Activated naive CD8-positive, alpha-beta T cell treated with anti-CD3 and anti-CD28 coated beads for 36 hours (primary cell): ENCODE measurements around the gene KRTAP13-3. TPM values are rescaled to one million over a fixed set of nuclear protein-coding genes. Genes with fewer than 3 reads are reported as not detected.
A peak's percentile ranks its signal among the peaks of the same experiment; 100 is the strongest.

Source experiments
- DNase-seq: peaks from one replicate; pipeline ENCODE4 v3.0.0; 2021
- H3K27ac Mint-ChIP-seq: one replicate; pipeline ENCODE4 v1.8.0; 2022; ENCODE audit warnings: mild to moderate bottlenecking, moderate library complexity, mixed read lengths
- H3K27me3 Mint-ChIP-seq: one replicate; pipeline ENCODE4 v1.8.0; 2022; ENCODE audit warnings: mild to moderate bottlenecking, mixed read lengths
- H3K36me3 Mint-ChIP-seq: one replicate; pipeline ENCODE4 v1.8.0; 2021; ENCODE audit warnings: mild to moderate bottlenecking, mixed read lengths
- H3K4me1 Mint-ChIP-seq: one replicate; pipeline ENCODE4 v1.8.0; 2021; ENCODE audit warnings: mixed read lengths
- H3K4me3 Mint-ChIP-seq: one replicate; pipeline ENCODE4 v1.8.0; 2022; ENCODE audit warnings: mild to moderate bottlenecking, moderate library complexity, mixed read lengths
- H3K9me3 Mint-ChIP-seq: one replicate; pipeline ENCODE4 v1.8.0; 2022; ENCODE audit warnings: mixed read lengths
- total RNA-seq, 2 experiments: library from RNA; stranded (reverse); gene quantifications; one replicate each; pipeline ENCODE4 v1.2.3, GENCODE V29; 2021

The KRTAP13-3 gene
- total RNA-seq = not detected

DNA sequence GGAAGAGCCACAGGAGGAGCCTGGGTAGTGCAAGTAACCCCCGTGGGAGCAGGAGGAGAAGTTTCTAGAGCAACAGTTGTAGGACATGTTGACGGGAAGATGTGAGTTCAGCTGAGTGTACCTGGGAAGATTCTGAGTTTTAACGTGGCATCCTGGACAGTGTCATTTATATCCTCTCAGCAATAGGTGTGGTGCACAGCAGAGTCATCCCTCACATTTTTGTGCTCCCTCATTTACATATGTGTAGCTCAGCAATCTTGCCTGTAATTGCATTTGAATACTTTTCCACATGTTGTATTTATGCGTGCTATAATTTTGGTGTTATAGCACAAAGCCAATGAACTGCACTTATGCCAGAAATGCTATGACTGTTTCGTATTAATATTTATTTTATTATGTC, at the start of gene KRTAP13-3:
Gene KRTAP13-3, minus strand, starts transcription at position 101 of the 400 bp plus-strand sequence. Its CDS starts 14 bp downstream, at position 87.
- H3K27ac Mint-ChIP-seq = no peak within 1 kb of the TSS
- peaks cover 3% of the 10 kb centered on the region for H3K27me3 Mint-ChIP-seq
- no peaks in the 10 kb centered on the region for H3K4me1 Mint-ChIP-seq
- H3K36me3 Mint-ChIP-seq = no peaks in the 10 kb centered on the region
- H3K4me3 Mint-ChIP-seq = no peak within 1 kb of the TSS
- no peaks in the 10 kb centered on the region for H3K9me3 Mint-ChIP-seq
- no peak for DNase-seq

- no peak overlapping the region for H3K27ac Mint-ChIP-seq
- peaks cover 15% of the 10 kb centered on the region for H3K27me3 Mint-ChIP-seq
- H3K4me3 Mint-ChIP-seq = no peak overlapping the region
- no peaks in the 10 kb centered on the region for H3K9me3 Mint-ChIP-seq
- DNase-seq = no peak
- no peaks in the 10 kb centered on the region for H3K36me3 Mint-ChIP-seq
- no peaks in the 10 kb centered on the region for H3K4me1 Mint-ChIP-seq
Observed at GRCh38 chr21:30468900-30469714, 43.4 kb upstream of the KRTAP13-3 start.

GRCh38 chr21:30463713-30464112, 38.0 kb upstream of the KRTAP13-3 start:
- H3K4me1 Mint-ChIP-seq = no peaks in the 10 kb centered on the region
- no peak overlapping the region for H3K4me3 Mint-ChIP-seq
- H3K27me3 Mint-ChIP-seq = peaks cover 18% of the 10 kb centered on the region
- H3K36me3 Mint-ChIP-seq = no peaks in the 10 kb centered on the region
- no peaks in the 10 kb centered on the region for H3K9me3 Mint-ChIP-seq
- no peak overlapping the region for H3K27ac Mint-ChIP-seq
- DNase-seq = no peak

DNA sequence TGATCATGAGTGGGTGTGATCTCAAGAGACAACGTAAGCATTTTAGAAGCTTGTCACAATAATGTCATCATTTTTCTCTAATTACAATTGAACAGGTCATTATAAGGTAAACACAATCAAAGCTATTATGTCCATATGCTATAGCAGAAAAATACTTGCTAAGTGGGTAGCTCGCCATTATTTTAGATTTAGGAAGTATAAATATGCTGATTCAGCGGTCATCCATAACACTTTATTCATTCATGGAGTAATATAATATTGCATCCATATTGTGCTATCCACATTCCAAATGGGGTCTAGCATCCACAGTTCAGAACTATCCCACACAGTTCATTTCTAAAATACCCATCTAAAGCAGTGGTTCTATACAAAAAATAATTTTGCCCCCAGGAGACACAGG, 22.8 kb upstream of the KRTAP13-3 start:
- no peak for DNase-seq
- no peaks in the 10 kb centered on the region for H3K4me1 Mint-ChIP-seq
- no peaks in the 10 kb centered on the region for H3K36me3 Mint-ChIP-seq
- H3K27ac Mint-ChIP-seq = no peak overlapping the region
- H3K27me3 Mint-ChIP-seq = no peaks in the 10 kb centered on the region
- no peaks in the 10 kb centered on the region for H3K9me3 Mint-ChIP-seq
- no peak overlapping the region for H3K4me3 Mint-ChIP-seq

DNA sequence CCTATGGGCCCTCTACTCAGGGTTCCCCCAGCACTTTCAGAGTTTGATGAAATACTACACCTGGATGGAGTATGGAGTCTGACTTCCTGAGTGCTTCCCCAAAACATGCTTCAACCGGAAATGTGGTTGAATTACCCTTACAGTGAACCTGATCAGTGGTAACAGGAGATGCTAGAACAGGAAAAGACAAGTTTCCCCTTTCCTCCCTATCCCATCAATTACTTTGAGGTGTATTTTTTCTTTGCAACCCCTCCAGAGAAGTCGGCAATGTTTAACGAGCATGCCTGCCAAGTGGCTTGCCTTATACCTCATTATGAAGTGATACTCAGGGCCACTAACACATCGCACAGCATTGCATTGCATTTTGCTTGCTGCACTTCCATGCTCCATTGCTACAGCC, 21.3 kb upstream of the KRTAP13-3 start:
- Mint-ChIP-seq H3K4me1 (no peaks in the 10 kb centered on the region), H3K9me3 (no peaks in the 10 kb centered on the region), H3K4me3 (no peak overlapping the region), H3K27ac (no peak overlapping the region), H3K36me3 (no peaks in the 10 kb centered on the region), H3K27me3 (no peaks in the 10 kb centered on the region)
- no peak for DNase-seq

- Mint-ChIP-seq H3K27me3 (peaks cover 6% of the 10 kb centered on the region), H3K4me1 (no peaks in the 10 kb centered on the region), H3K9me3 (no peaks in the 10 kb centered on the region), H3K27ac (no peak overlapping the region), H3K4me3 (no peak overlapping the region), H3K36me3 (no peaks in the 10 kb centered on the region)
- DNase-seq = no peak
Observed at GRCh38 chr21:30444204-30444603, 18.5 kb upstream of the KRTAP13-3 start.

DNA sequence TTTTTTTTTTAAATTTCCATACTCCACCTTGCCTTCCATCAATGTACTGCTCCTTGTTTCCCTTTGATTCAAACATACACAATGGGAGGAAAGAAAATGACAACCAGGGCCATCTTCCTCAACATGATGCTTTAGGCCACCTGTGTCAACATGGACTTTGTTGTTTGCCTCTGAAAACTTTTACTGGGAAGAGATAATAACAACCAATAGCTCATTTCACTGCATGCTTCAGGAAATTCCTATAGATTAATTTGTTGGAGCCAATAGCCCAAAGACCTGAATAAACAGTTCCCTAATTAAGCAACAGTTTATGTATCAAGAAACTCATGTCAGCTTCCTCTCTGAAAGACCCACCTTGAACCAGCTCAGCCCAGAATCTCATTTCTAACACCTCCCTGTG, 17.5 kb upstream of the KRTAP13-3 start:
- Mint-ChIP-seq H3K36me3 (no peaks in the 10 kb centered on the region), H3K27ac (no peak overlapping the region), H3K27me3 (peaks cover 11% of the 10 kb centered on the region), H3K4me3 (no peak overlapping the region), H3K9me3 (no peaks in the 10 kb centered on the region), H3K4me1 (no peaks in the 10 kb centered on the region)
- DNase-seq = no peak

- Mint-ChIP-seq H3K4me3 (no peak within 1 kb of the TSS), H3K4me1 (no peaks in the 10 kb centered on the region), H3K36me3 (no peaks in the 10 kb centered on the region), H3K27me3 (peaks cover 18% of the 10 kb centered on the region), H3K27ac (no peak within 1 kb of the TSS), H3K9me3 (no peaks in the 10 kb centered on the region)
- no peak for DNase-seq
Observed at GRCh38 chr21:30439975-30440374, 14.2 kb upstream of the KRTAP13-3 start, which contains the start of gene KRTAP15-1. Gene KRTAP15-1, plus strand, starts transcription at chr21:30440275. Its CDS starts 53 bp downstream, at chr21:30440328.

- Mint-ChIP-seq H3K36me3 (no peaks in the 10 kb centered on the region), H3K27ac (no peak overlapping the region), H3K4me1 (no peaks in the 10 kb centered on the region), H3K27me3 (peaks cover 23% of the 10 kb centered on the region), H3K4me3 (no peak overlapping the region), H3K9me3 (no peaks in the 10 kb centered on the region)
- DNase-seq = no peak
Observed at GRCh38 chr21:30437010-30437565, 11.4 kb upstream of the KRTAP13-3 start.

- no peak overlapping the region for H3K4me3 Mint-ChIP-seq
- H3K36me3 Mint-ChIP-seq = no peaks in the 10 kb centered on the region
- H3K9me3 Mint-ChIP-seq = no peaks in the 10 kb centered on the region
- H3K4me1 Mint-ChIP-seq = no peaks in the 10 kb centered on the region
- H3K27me3 Mint-ChIP-seq = peaks cover 17% of the 10 kb centered on the region
- DNase-seq = peak; percentile 2
- no peak overlapping the region for H3K27ac Mint-ChIP-seq
Observed at GRCh38 chr21:30434033-30434631, 8.4 kb upstream of the KRTAP13-3 start.

GRCh38 chr21:30430170-30430655, 4.5 kb upstream of the KRTAP13-3 start, which contains the start of gene KRTAP13-4:
Gene KRTAP13-4, plus strand, starts transcription at chr21:30430220. Its CDS starts 56 bp downstream, at chr21:30430276.
- Mint-ChIP-seq H3K4me1 (no peaks in the 10 kb centered on the region), H3K27ac (no peak within 1 kb of the TSS), H3K4me3 (no peak within 1 kb of the TSS), H3K27me3 (peaks cover 5% of the 10 kb centered on the region), H3K9me3 (no peaks in the 10 kb centered on the region), H3K36me3 (no peaks in the 10 kb centered on the region)
- no peak for DNase-seq

- DNase-seq = no peak
- H3K9me3 Mint-ChIP-seq = no peaks in the 10 kb centered on the region
- H3K27ac Mint-ChIP-seq = no peak overlapping the region
- no peaks in the 10 kb centered on the region for H3K4me1 Mint-ChIP-seq
- no peaks in the 10 kb centered on the region for H3K36me3 Mint-ChIP-seq
- peaks cover 3% of the 10 kb centered on the region for H3K27me3 Mint-ChIP-seq
- H3K4me3 Mint-ChIP-seq = no peak overlapping the region
Observed at GRCh38 chr21:30426731-30427130, 1.0 kb upstream of the KRTAP13-3 start.

DNA sequence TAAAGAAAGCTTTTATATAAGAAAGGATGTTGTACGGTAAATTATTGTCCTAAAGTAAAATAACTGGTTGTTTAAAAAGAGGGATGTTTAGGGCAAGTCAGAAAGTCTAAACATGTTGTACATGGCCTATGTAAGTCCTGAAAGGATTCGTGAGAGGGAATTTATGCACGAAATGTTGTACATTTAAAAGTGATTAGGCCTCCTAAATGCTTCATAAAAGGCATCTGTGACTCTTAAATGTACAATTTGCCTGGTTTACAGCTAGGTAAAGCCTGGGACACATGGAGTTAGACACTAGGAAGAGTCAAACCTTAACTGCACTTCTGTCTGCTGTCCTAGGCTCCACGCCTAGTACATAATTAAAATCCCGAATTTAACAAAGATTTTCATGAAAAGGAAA, 9.7 kb downstream of the KRTAP13-3 start:
- no peaks in the 10 kb centered on the region for H3K4me1 Mint-ChIP-seq
- no peak overlapping the region for H3K4me3 Mint-ChIP-seq
- peaks cover 2% of the 10 kb centered on the region for H3K9me3 Mint-ChIP-seq
- no peaks in the 10 kb centered on the region for H3K27me3 Mint-ChIP-seq
- H3K27ac Mint-ChIP-seq = no peak overlapping the region
- no peak for DNase-seq
- no peaks in the 10 kb centered on the region for H3K36me3 Mint-ChIP-seq

DNA sequence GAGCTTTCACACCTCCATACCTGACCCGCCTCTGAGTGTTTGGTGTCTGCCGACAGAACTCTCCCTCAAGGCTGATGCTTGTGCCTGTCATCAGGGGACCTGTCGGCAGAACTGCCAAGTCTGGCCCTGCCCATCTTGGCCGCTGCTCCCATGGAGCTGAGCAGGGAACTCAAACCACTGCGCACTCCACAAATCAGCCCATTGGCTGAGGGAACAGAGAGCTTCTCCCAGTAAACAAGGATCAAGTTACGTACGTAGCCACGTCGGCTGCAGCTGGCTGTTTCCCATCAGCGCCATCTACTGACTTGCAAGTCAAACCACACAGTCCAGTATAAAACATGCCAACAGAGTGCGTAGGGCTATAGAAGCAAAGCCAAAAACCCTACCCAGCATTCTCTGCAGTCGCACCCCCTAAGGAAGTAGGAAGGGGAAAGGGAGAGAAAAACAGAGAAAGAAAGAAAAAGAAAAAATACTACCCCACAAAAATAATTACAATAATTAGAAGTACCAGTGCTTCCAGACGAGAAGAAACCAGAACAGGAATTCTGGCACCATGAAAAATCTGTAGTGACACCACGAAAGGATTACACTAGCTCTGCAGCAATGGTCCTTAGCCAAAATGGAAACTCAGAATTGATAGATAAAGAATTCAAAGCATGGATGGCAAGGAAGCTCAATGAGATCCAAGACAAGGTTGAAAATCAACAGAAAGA, 16.8 kb downstream of the KRTAP13-3 start:
- H3K9me3 Mint-ChIP-seq = peaks cover 11% of the 10 kb centered on the region
- H3K4me1 Mint-ChIP-seq = peaks cover 3% of the 10 kb centered on the region
- peaks cover 9% of the 10 kb centered on the region for H3K27me3 Mint-ChIP-seq
- DNase-seq = peak; percentile 1
- no peaks in the 10 kb centered on the region for H3K36me3 Mint-ChIP-seq
- no peak overlapping the region for H3K4me3 Mint-ChIP-seq
- H3K27ac Mint-ChIP-seq = no peak overlapping the region

DNA sequence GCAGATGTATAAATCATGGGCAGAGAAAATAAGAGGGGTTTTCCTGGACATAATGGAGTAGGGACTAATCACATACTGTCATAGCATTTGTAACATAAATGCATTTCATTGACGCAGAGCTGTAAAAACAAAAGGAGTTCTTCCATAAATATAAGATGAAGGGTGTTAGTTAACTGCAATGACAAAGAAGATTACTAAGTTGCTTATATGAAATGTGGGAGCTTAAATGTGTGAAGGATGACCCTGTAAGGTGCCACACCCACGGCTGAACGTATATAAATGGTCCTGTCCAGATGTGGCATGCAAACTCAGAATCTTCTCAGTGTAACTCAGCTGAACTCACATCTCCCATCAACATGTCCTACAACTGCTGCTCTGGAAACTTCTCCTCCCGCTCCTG, 30.0 kb downstream of the KRTAP13-3 start, which contains the start of gene KRTAP13-1:
Gene KRTAP13-1, plus strand, starts transcription at position 301 of the 400 bp plus-strand sequence. Its CDS starts 56 bp downstream, at position 357.
- no peak within 1 kb of the TSS for H3K4me3 Mint-ChIP-seq
- no peaks in the 10 kb centered on the region for H3K4me1 Mint-ChIP-seq
- H3K9me3 Mint-ChIP-seq = no peaks in the 10 kb centered on the region
- no peaks in the 10 kb centered on the region for H3K27me3 Mint-ChIP-seq
- H3K27ac Mint-ChIP-seq = no peak within 1 kb of the TSS
- no peaks in the 10 kb centered on the region for H3K36me3 Mint-ChIP-seq
- DNase-seq = no peak
